ENCODE results near the gene DDN.

DDN gene

GRCh38 chr12:49038291-49038955 is 39.2 kb upstream of the DDN start:
- Histone ChIP-seq H3K27me3 (ENCODE audit: control insufficient read depth, insufficient read depth, low read length) (no peaks in the 10 kb centered on the region), H3K4me3 (ENCODE audit: low read length) (no peak overlapping the region), H3K4me1 (ENCODE audit: control insufficient read depth, insufficient read depth, low read length) (no peaks in the 10 kb centered on the region), H3K9ac (ENCODE audit: low read length) (no peak overlapping the region), H3K36me3 (ENCODE audit: control insufficient read depth, insufficient read depth, low read length) (peaks cover 48% of the 10 kb centered on the region), H3K9me3 (ENCODE audit: control insufficient read depth, low read length) (no peaks in the 10 kb centered on the region)

- Histone ChIP-seq H3K4me1 (ENCODE audit: control insufficient read depth, insufficient read depth, low read length) (no peaks in the 10 kb centered on the region), H3K36me3 (ENCODE audit: control insufficient read depth, insufficient read depth, low read length) (peaks cover 47% of the 10 kb centered on the region), H3K9me3 (ENCODE audit: control insufficient read depth, low read length) (no peaks in the 10 kb centered on the region), H3K4me3 (ENCODE audit: low read length) (no peak overlapping the region), H3K27me3 (ENCODE audit: control insufficient read depth, insufficient read depth, low read length) (no peaks in the 10 kb centered on the region), H3K9ac (ENCODE audit: low read length) (no peak overlapping the region)
These were observed 38.7 kb upstream of the DDN start for GRCh38 chr12:49037947-49038237.

GRCh38 chr12:49037111-49037946 is 38.2 kb upstream of the DDN start:
- peaks cover 46% of the 10 kb centered on the region for H3K36me3 ChIP-seq (ENCODE audit: control insufficient read depth, insufficient read depth, low read length)
- no peaks in the 10 kb centered on the region for H3K4me1 ChIP-seq (ENCODE audit: control insufficient read depth, insufficient read depth, low read length)

GRCh38 chr12:49036029-49036428 is 36.9 kb upstream of the DDN start:
- Histone ChIP-seq H3K4me1 (ENCODE audit: control insufficient read depth, insufficient read depth, low read length) (no peaks in the 10 kb centered on the region), H3K9ac (ENCODE audit: low read length) (no peak overlapping the region), H3K27me3 (ENCODE audit: control insufficient read depth, insufficient read depth, low read length) (no peaks in the 10 kb centered on the region), H3K4me3 (ENCODE audit: low read length) (no peak overlapping the region), H3K36me3 (ENCODE audit: control insufficient read depth, insufficient read depth, low read length) (peaks cover 39% of the 10 kb centered on the region), H3K9me3 (ENCODE audit: control insufficient read depth, low read length) (no peaks in the 10 kb centered on the region)

More at GRCh38 chr12:49037111-49037946, 38.2 kb upstream of the DDN start:
- Histone ChIP-seq H3K4me3 (ENCODE audit: low read length) (no peak overlapping the region), H3K27me3 (ENCODE audit: control insufficient read depth, insufficient read depth, low read length) (no peaks in the 10 kb centered on the region), H3K9ac (ENCODE audit: low read length) (no peak overlapping the region), H3K9me3 (ENCODE audit: control insufficient read depth, low read length) (no peaks in the 10 kb centered on the region)

- Histone ChIP-seq H3K9ac (ENCODE audit: low read length) (no peak overlapping the region), H3K27me3 (ENCODE audit: control insufficient read depth, insufficient read depth, low read length) (no peaks in the 10 kb centered on the region), H3K4me1 (ENCODE audit: control insufficient read depth, insufficient read depth, low read length) (no peaks in the 10 kb centered on the region), H3K9me3 (ENCODE audit: control insufficient read depth, low read length) (no peaks in the 10 kb centered on the region), H3K36me3 (ENCODE audit: control insufficient read depth, insufficient read depth, low read length) (peaks cover 37% of the 10 kb centered on the region), H3K4me3 (ENCODE audit: low read length) (no peak overlapping the region)
These were observed 35.1 kb upstream of the DDN start for GRCh38 chr12:49034286-49034622.

- no peaks in the 10 kb centered on the region for H3K4me1 ChIP-seq (ENCODE audit: control insufficient read depth, insufficient read depth, low read length)
- no peak overlapping the region for H3K9ac ChIP-seq (ENCODE audit: low read length)
- no peaks in the 10 kb centered on the region for H3K9me3 ChIP-seq (ENCODE audit: control insufficient read depth, low read length)
- no peaks in the 10 kb centered on the region for H3K27me3 ChIP-seq (ENCODE audit: control insufficient read depth, insufficient read depth, low read length)
- no peak overlapping the region for H3K4me3 ChIP-seq (ENCODE audit: low read length)
- peaks cover 39% of the 10 kb centered on the region for H3K36me3 ChIP-seq (ENCODE audit: control insufficient read depth, insufficient read depth, low read length)
These were observed 34.6 kb upstream of the DDN start for GRCh38 chr12:49033611-49034285.

GRCh38 chr12:49032679-49033447 is 33.7 kb upstream of the DDN start:
- no peaks in the 10 kb centered on the region for H3K4me1 ChIP-seq (ENCODE audit: control insufficient read depth, insufficient read depth, low read length)

GRCh38 chr12:49032276-49032675 is 33.1 kb upstream of the DDN start:
- Histone ChIP-seq H3K36me3 (ENCODE audit: control insufficient read depth, insufficient read depth, low read length) (peaks cover 49% of the 10 kb centered on the region), H3K4me1 (ENCODE audit: control insufficient read depth, insufficient read depth, low read length) (no peaks in the 10 kb centered on the region), H3K9ac (ENCODE audit: low read length) (no peak overlapping the region), H3K9me3 (ENCODE audit: control insufficient read depth, low read length) (no peaks in the 10 kb centered on the region), H3K27me3 (ENCODE audit: control insufficient read depth, insufficient read depth, low read length) (no peaks in the 10 kb centered on the region), H3K4me3 (ENCODE audit: low read length) (no peak overlapping the region)

More at GRCh38 chr12:49032679-49033447, 33.7 kb upstream of the DDN start:
- Histone ChIP-seq H3K9me3 (ENCODE audit: control insufficient read depth, low read length) (no peaks in the 10 kb centered on the region), H3K4me3 (ENCODE audit: low read length) (no peak overlapping the region), H3K36me3 (ENCODE audit: control insufficient read depth, insufficient read depth, low read length) (peaks cover 47% of the 10 kb centered on the region), H3K9ac (ENCODE audit: low read length) (no peak overlapping the region), H3K27me3 (ENCODE audit: control insufficient read depth, insufficient read depth, low read length) (no peaks in the 10 kb centered on the region)

- Histone ChIP-seq H3K9ac (ENCODE audit: low read length) (no peak overlapping the region), H3K4me3 (ENCODE audit: low read length) (no peak overlapping the region), H3K36me3 (ENCODE audit: control insufficient read depth, insufficient read depth, low read length) (peaks cover 44% of the 10 kb centered on the region), H3K9me3 (ENCODE audit: control insufficient read depth, low read length) (no peaks in the 10 kb centered on the region), H3K4me1 (ENCODE audit: control insufficient read depth, insufficient read depth, low read length) (no peaks in the 10 kb centered on the region), H3K27me3 (ENCODE audit: control insufficient read depth, insufficient read depth, low read length) (no peaks in the 10 kb centered on the region)
These were observed 32.5 kb upstream of the DDN start for GRCh38 chr12:49031573-49032161.

GRCh38 chr12:49030714-49031572 is 31.8 kb upstream of the DDN start:
- H3K27me3 ChIP-seq (ENCODE audit: control insufficient read depth, insufficient read depth, low read length), result no peaks in the 10 kb centered on the region
- H3K36me3 ChIP-seq (ENCODE audit: control insufficient read depth, insufficient read depth, low read length), result peaks cover 51% of the 10 kb centered on the region

GRCh38 chr12:49030119-49030518 is 30.9 kb upstream of the DDN start:
- H3K27me3 ChIP-seq (ENCODE audit: control insufficient read depth, insufficient read depth, low read length), result no peaks in the 10 kb centered on the region
- no peak overlapping the region for H3K4me3 ChIP-seq (ENCODE audit: low read length)
- no peak overlapping the region for H3K9ac ChIP-seq (ENCODE audit: low read length)
- no peaks in the 10 kb centered on the region for H3K9me3 ChIP-seq (ENCODE audit: control insufficient read depth, low read length)
- H3K4me1 ChIP-seq (ENCODE audit: control insufficient read depth, insufficient read depth, low read length), result no peaks in the 10 kb centered on the region
- peaks cover 52% of the 10 kb centered on the region for H3K36me3 ChIP-seq (ENCODE audit: control insufficient read depth, insufficient read depth, low read length)

More at GRCh38 chr12:49030714-49031572, 31.8 kb upstream of the DDN start:
- H3K4me1 ChIP-seq (ENCODE audit: control insufficient read depth, insufficient read depth, low read length), result no peaks in the 10 kb centered on the region
- no peaks in the 10 kb centered on the region for H3K9me3 ChIP-seq (ENCODE audit: control insufficient read depth, low read length)
- no peak overlapping the region for H3K4me3 ChIP-seq (ENCODE audit: low read length)
- no peak overlapping the region for H3K9ac ChIP-seq (ENCODE audit: low read length)

Data from mucosa of stomach (tissue), 1 donor.